M059J (cell line): ENCODE results near the gene ZFP90. TPM values are rescaled to one million over a fixed set of nuclear protein-coding genes. Genes with fewer than 3 reads are reported as not detected.
A peak's percentile ranks its signal among the peaks of the same experiment; 100 is the strongest.
"Not testable (repeated sequence)": the region's sequence is repeated elsewhere in the genome, so short reads cannot be mapped to it uniquely, and the experiment has no call there.

ENCODE experiments used
- DNase-seq: peaks from one replicate; pipeline ENCODE4 v3.0.0-alpha.2; 2012; ENCODE audit warnings: low read depth
- total RNA-seq: library from RNA; depleted of rRNA; stranded (reverse); fragments of >200 nt; shearing (Covaris generic); gene quantifications from 2 replicates; pipeline ENCODE4 v1.2.3, GENCODE V29; 2014

Gene ZFP90
- total RNA-seq, 1 experiment from 2014 or later: 22.0 TPM

DNA sequence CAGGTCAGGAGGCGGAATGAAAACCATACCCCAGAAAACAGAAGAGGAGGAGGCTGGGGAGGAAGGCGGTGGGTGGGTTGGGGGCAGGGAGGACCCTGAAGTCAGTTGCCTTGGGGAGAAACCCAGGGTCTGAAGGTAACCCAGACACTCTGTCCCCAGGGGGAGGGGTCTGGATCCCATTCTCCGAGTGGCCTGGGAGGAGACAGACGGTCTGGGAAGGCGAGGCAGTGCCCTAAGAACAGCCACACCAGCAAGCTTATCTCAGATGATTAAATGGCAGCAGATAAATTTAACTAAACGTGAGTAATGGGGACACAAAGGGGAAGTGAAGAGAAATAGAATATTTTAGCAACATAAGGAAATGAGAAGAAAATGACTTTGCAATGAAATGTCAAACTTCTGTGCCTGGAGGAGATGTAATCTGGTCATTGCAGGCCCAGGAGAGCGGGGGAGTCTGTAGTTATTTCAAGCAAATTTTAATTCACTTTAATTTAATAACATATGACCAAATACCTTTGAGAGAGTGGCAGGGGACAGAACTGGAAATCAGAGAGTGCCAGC is 21.4 kb upstream of the ZFP90 start:
- no peak for DNase-seq

- no peak for DNase-seq
Observed at GRCh38 chr16:68519225-68519745, 19.8 kb upstream of the ZFP90 start.

- peak; percentile 84 for DNase-seq
Observed at GRCh38 chr16:68520649-68521086, 18.4 kb upstream of the ZFP90 start.

DNA sequence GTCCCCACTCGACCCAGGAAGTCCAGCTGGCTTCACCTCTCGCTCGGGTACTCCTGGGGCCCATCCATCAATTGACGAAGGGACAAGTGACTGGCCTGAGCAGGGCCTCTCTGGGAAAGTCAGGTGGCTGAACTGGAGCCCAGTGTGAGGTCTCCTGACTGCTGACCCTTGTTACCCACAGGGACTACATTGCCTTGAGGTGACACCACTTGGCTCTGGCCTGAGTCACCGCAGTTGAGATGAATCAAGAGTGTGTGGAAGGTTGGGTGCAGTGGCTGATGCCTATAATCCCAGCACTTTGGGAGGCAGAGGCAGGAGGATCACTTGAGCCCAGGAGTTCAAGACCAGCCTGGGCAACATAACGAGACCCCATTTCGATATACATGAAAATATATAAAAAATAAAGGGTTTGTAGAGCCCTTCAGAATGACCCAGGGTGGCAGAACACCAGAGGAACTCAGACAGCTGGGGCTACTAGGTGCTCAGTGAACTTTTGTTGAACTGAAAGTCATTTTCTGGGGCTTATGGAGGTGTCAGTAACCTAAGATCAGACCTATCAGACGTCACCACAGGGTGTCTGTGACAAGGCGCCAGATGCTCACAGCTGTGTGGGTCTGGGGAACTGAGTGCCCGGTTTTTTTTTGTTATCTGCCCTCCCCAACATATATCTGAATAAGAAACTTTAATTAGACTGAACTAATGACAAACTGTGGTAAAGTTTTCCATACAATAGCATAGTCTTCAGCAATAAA is 14.8 kb upstream of the ZFP90 start:
- DNase-seq: peak; percentile 22

- no peak for DNase-seq
Observed at GRCh38 chr16:68526143-68526781, 12.8 kb upstream of the ZFP90 start.

GRCh38 chr16:68526782-68527145 is 12.3 kb upstream of the ZFP90 start:
- no peak for DNase-seq

DNA sequence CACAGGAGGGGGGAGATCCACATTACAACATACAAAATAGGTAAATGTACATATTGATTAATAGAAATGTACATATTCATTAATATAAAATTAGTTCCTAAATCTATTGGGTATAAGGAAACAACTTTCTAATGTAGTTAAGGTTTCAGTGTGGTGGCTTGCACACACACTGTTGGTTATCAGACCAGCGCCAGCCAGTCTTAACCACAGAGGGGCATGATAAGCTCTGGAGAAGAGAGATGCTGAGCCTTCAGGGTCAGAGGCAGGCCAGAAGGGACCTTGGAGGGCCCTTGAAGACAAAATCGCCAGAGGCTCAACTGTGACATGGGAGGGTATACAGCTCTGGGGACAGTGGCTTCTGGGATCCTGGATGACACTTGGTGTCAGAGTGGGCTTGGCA is 10.9 kb upstream of the ZFP90 start:
- no peak for DNase-seq

DNA sequence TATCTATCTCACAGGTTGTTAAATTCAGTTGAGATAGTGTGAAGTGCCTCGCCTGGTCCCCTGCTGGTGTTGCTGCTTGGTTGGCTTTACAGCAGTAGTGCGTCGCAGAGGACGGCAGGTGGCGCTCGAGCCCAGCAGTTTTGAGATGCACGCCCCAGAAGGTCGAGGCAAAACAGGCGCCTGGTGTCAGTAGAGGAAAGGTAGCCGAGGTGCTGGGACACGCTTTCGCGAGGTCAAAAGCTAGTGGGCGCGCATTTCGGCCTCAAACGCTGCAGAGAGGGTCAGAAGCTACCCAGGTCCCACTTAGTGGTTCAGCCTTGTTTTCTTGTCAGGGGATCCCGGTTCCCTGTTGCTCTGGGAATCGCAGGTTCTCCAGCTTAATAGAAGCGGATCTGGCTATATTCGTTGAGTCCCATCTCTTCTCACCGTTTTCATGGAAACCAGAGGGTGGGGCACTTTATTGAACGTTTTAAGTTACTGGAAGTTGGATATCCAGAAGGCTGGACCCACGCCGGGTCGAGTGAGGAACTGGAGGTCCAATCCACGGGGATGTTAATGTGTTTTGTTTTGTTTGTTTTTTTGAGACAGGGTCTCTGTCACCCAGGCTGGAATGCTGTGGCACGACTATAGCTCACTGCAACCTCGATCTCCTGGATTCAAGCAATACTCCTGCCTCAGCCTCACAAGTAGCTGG is 10.3 kb upstream of the ZFP90 start:
- peak; percentile 80 for DNase-seq

- DNase-seq: no peak
Observed at GRCh38 chr16:68529608-68529930, 9.5 kb upstream of the ZFP90 start.

DNA sequence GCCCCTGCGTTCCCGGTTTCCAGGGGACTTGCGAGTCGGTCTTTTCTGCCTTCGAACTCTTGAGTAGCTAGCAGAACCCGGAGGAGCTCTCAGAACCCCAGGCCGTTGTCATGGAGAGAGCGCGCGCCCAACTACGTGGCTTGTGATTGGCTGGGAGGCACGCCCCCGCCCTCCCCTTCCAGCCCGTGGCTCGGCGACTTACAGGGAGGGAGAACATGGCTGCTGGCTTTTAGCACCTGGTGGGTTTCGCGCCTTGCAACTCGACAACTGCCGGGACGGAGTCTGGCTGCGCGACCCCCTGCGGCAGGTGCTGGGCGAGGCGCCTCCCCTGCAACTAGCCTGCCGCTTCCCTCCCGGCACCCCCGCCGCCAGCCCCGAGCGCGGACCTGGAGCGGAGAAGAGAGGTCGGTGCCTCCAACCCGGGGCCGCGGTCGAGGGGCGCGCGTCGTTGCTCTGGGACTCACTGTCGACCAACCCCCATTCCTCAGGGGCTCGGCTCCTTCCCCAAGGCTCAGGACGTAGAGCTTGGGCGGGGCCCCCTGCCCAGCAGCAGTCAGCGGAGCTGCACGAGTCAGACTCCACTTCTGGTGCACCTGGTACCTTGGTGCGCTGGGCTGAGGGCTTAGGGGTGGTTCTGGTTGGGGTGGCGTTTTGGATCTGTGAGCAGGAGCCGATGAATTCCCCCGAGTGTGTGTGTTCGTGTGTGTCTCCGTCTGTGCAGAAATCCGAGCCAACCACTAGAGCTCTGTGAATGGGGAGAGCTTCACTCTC is 9.0 kb upstream of the ZFP90 start:
- peak; percentile 87 for DNase-seq

DNA sequence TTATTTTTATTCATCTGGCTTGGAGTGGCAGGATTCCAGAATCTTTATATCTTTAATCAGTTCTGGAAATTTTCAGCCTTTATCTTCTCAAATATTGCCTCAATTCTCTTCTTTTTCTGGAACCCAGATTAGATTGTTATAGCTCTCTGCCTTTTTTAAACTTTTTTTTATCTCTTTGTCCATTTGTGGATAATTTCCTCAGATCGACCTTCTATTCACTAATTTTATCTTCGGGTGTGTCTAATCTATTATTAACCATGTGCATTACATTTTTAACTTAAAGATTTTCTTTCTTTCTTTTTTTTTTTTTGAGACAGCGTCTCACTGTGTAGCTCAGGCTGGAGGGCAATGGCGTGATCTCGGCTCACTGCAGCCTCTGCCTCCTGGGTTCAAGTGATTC is 5.2 kb upstream of the ZFP90 start:
- DNase-seq: no peak

DNA sequence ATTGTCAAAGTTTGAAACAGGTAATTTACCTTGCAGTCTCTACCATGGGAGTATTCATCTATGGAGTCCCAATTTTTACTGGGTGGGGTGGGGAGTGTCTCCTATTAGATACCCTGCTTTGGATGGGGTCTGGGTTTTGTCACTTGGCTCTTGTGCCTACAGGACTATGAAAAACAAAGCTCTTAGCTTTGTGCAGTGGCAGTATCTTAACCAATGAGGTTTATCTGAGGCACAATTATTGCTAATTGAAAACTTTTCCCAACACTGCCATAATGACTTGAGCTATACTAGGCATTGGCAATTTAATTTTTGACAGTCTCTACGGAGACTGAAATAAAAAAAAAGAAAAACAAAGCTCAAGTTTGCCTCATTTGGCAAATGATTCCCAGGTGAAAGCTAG is 3.8 kb upstream of the ZFP90 start:
- no peak for DNase-seq

DNA sequence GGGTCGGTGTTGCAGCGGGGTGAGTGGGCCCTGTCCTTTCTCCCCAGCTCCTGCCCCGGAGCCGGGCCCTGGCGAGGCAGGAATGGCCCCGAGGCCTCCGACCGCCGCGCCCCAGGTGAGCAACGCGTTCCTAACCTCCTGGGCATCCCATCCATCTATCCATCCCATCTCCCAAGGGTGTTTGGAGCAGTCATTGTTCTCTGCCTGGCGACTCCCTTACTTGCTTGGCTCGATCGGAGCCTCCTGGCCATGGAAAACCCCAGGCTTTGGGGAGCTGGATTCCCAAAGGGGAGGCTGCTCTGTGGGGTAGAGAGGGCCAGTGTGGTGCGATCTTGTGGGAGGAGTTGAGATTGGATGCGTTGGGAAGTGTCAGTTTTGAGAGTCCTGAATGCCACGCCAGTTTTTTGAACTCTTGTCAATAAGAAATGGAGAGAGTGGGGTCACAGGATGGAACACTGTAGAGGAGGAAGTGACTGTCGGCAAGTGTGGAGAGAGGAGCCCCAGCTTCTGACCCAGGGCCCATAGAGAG is 684 bp downstream of the ZFP90 start:
- peak; percentile 28 for DNase-seq

GRCh38 chr16:68548947-68549346 is 9.9 kb downstream of the ZFP90 start:
- DNase-seq: no peak

DNA sequence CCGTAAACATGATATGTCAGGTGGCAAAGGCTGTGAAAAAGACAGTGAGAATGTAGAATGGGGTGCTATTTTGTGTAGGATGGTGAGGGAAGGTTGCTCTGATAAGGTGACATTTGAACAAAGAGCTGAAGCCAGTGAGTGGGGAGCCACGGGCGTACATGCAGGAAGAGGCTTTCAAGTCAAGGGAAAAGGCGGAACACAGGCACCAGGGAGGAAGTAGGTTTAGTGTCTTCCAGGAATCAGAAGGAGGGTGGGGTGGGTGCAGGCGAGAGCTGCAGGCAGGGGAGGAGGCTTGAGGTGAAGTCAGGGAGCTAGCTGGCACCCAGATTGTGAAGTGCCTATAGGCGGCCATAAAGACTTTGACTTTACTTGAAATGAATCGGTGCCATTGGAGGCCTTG is 14.1 kb downstream of the ZFP90 start:
- DNase-seq: no peak

GRCh38 chr16:68560341-68560740 is 21.2 kb downstream of the ZFP90 start:
- DNase-seq: not testable (repeated sequence)

DNA sequence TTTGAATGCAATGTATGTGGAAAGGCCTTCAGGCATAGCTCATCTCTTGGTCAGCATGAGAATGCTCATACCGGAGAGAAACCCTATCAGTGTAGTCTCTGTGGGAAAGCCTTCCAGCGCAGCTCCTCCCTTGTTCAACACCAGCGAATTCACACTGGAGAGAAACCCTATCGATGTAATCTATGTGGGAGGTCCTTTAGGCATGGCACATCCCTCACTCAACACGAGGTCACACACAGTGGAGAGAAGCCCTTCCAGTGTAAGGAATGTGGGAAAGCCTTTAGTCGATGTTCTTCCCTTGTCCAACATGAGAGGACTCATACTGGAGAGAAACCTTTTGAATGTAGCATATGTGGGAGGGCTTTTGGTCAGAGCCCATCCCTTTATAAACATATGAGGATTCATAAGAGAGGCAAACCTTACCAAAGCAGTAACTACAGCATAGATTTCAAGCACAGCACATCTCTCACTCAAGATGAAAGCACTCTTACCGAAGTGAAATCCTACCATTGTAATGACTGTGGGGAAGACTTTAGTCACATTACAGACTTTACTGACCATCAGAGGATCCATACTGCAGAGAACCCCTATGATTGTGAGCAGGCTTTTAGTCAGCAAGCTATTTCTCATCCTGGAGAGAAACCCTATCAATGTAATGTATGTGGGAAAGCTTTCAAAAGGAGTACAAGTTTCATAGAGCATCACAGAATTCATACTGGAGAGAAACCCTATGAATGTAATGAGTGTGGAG is 24.7 kb downstream of the ZFP90 start:
- DNase-seq: peak; percentile 3

DNA sequence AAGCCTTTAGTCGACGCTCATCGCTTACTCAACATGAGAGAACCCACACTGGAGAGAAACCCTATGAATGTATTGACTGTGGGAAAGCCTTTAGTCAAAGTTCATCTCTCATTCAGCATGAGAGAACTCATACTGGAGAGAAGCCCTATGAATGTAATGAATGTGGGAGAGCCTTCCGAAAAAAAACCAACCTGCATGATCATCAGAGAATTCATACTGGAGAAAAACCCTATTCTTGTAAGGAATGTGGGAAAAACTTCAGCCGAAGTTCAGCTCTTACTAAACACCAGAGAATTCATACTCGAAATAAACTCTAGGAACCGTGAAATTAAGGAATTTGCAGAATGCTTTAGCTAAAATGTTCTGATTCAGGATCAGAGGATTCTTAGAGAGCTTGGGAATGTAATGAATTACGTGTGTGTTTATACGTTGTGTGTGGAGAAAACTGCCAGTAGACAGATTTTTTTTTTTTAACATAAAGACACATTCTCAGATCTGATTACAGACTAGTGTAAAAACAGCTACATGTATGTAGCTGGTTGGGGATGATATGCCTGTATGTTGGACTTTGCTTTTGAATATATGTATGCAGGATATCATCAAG is 25.4 kb downstream of the ZFP90 start:
- DNase-seq: peak; percentile 24

GRCh38 chr16:68574479-68574878 is 35.4 kb downstream of the ZFP90 start:
- no peak for DNase-seq

- no peak for DNase-seq
Observed at GRCh38 chr16:68575082-68575481, 36.0 kb downstream of the ZFP90 start.
